Mucosa of rectum (tissue), 2 donors: ENCODE data around the gene GALC.
"Not testable (repeated sequence)": the region's sequence is repeated elsewhere in the genome, so short reads cannot be mapped to it uniquely, and the experiment has no call there.

ENCODE experiments used
- H3K27ac ChIP-seq, 2 donors: one replicate each; pipeline ENCODE4 v1.7.0; 2013; ENCODE audit warnings: inconsistent platforms in 2 of 2, low read depth in 2 of 2, low read length in 2 of 2
- H3K27me3 ChIP-seq, 2 donors: one replicate each; pipeline ENCODE4 v1.7.0; 2013; ENCODE audit warnings: low read length in 2 of 2; ENCODE audit not compliant: control insufficient read depth in 2 of 2, insufficient read depth in 2 of 2
- H3K36me3 ChIP-seq, 2 donors: one replicate each; pipeline ENCODE4 v1.7.0; 2013; ENCODE audit warnings: low read length in 2 of 2; ENCODE audit not compliant: control insufficient read depth in 2 of 2, insufficient read depth in 2 of 2
- H3K4me1 ChIP-seq, 2 donors: one replicate each; pipeline ENCODE4 v1.7.0; 2013; ENCODE audit warnings: low read length in 2 of 2, mild to moderate bottlenecking in 1 of 2; ENCODE audit not compliant: control insufficient read depth in 2 of 2, insufficient read depth in 2 of 2
- H3K4me3 ChIP-seq, 2 donors: one replicate each; pipeline ENCODE4 v1.7.0; 2013; ENCODE audit warnings: low read length in 2 of 2
- H3K9ac ChIP-seq, 2 donors: one replicate each; pipeline ENCODE4 v1.7.0; 2013; ENCODE audit warnings: low read length in 2 of 2, low read depth in 1 of 2, mild to moderate bottlenecking in 1 of 2
- H3K9me3 ChIP-seq, 2 donors: one replicate each; pipeline ENCODE4 v1.7.0; 2013; ENCODE audit warnings: low read length in 2 of 2; ENCODE audit not compliant: control insufficient read depth in 2 of 2
- donor health status: healthy.
- donor health status: Normal muscosa, but diverticular disease.

GALC gene

GRCh38 chr14:88026890-88027289, 33.9 kb upstream of the GALC start:
- Histone ChIP-seq H3K4me3 (no peak overlapping the region), H3K36me3 (no peaks in the 10 kb centered on the region), H3K9me3 (no peaks in the 10 kb centered on the region), H3K27ac (no peak overlapping the region), H3K4me1 (peaks cover 4 to 5% of the 10 kb centered on the region in 2 donors), H3K27me3 (no peaks in the 10 kb centered on the region), H3K9ac (no peak overlapping the region)

- H3K4me1 ChIP-seq, result peaks cover 4 to 5% of the 10 kb centered on the region in 2 donors
- no peak overlapping the region for H3K27ac ChIP-seq
- no peaks in the 10 kb centered on the region for H3K27me3 ChIP-seq
- H3K9me3 ChIP-seq, result no peaks in the 10 kb centered on the region
- no peaks in the 10 kb centered on the region for H3K36me3 ChIP-seq
- H3K9ac ChIP-seq, result no peak overlapping the region
- H3K4me3 ChIP-seq, result no peak overlapping the region
These were observed 32.3 kb upstream of the GALC start for GRCh38 chr14:88025313-88025712.

- H3K36me3 ChIP-seq, H3K27ac ChIP-seq, H3K27me3 ChIP-seq, H3K4me3 ChIP-seq, H3K9ac ChIP-seq, H3K4me1 ChIP-seq, H3K9me3 ChIP-seq: not testable (repeated sequence)
These were observed 31.5 kb upstream of the GALC start for GRCh38 chr14:88024252-88025086.

GRCh38 chr14:88023658-88024187, 30.7 kb upstream of the GALC start:
- Histone ChIP-seq H3K9me3 (no peaks in the 10 kb centered on the region), H3K9ac (no peak overlapping the region), H3K27me3 (no peaks in the 10 kb centered on the region), H3K27ac (no peak overlapping the region), H3K36me3 (no peaks in the 10 kb centered on the region), H3K4me1 (peaks cover 4 to 5% of the 10 kb centered on the region in 2 donors), H3K4me3 (no peak overlapping the region)

- Histone ChIP-seq H3K27ac (no peak overlapping the region), H3K4me3 (no peak overlapping the region), H3K27me3 (no peaks in the 10 kb centered on the region), H3K9me3 (no peaks in the 10 kb centered on the region), H3K36me3 (no peaks in the 10 kb centered on the region), H3K4me1 (no peaks in the 10 kb centered on the region), H3K9ac (no peak overlapping the region)
These were observed 24.6 kb upstream of the GALC start for GRCh38 chr14:88017535-88017934.

- Histone ChIP-seq H3K36me3 (no peaks in the 10 kb centered on the region), H3K27ac (no peak overlapping the region), H3K9ac (no peak overlapping the region), H3K9me3 (no peaks in the 10 kb centered on the region), H3K4me3 (no peak overlapping the region), H3K27me3 (no peaks in the 10 kb centered on the region), H3K4me1 (no peaks in the 10 kb centered on the region)
These were observed 23.8 kb upstream of the GALC start for GRCh38 chr14:88016768-88017167.

- no peaks in the 10 kb centered on the region for H3K36me3 ChIP-seq
- H3K27me3 ChIP-seq, result no peaks in the 10 kb centered on the region
- no peaks in the 10 kb centered on the region for H3K9me3 ChIP-seq
- H3K27ac ChIP-seq, result no peak overlapping the region
- no peak overlapping the region for H3K4me3 ChIP-seq
- H3K4me1 ChIP-seq, result no peaks in the 10 kb centered on the region
- H3K9ac ChIP-seq, result no peak overlapping the region
These were observed 20.9 kb upstream of the GALC start for GRCh38 chr14:88013750-88014349.

GRCh38 chr14:88012495-88012894, 19.5 kb upstream of the GALC start:
- no peaks in the 10 kb centered on the region for H3K27me3 ChIP-seq
- H3K4me1 ChIP-seq, result peaks cover 0 to 2% of the 10 kb centered on the region in 2 donors
- H3K9ac ChIP-seq, result no peak overlapping the region
- H3K36me3 ChIP-seq, result no peaks in the 10 kb centered on the region
- H3K4me3 ChIP-seq, result no peak overlapping the region
- H3K27ac ChIP-seq, result no peak overlapping the region
- H3K9me3 ChIP-seq, result no peaks in the 10 kb centered on the region

- no peak overlapping the region for H3K9ac ChIP-seq
- no peaks in the 10 kb centered on the region for H3K27me3 ChIP-seq
- H3K4me1 ChIP-seq, result peaks cover 0 to 2% of the 10 kb centered on the region in 2 donors
- no peak overlapping the region for H3K4me3 ChIP-seq
- H3K36me3 ChIP-seq, result no peaks in the 10 kb centered on the region
- H3K9me3 ChIP-seq, result no peaks in the 10 kb centered on the region
- H3K27ac ChIP-seq, result no peak overlapping the region
These were observed 17.3 kb upstream of the GALC start for GRCh38 chr14:88010331-88010730.

GRCh38 chr14:88009486-88009885, 16.5 kb upstream of the GALC start:
- no peak overlapping the region for H3K27ac ChIP-seq
- no peaks in the 10 kb centered on the region for H3K36me3 ChIP-seq
- no peak overlapping the region for H3K4me3 ChIP-seq
- peaks cover 0 to 2% of the 10 kb centered on the region in 2 donors for H3K4me1 ChIP-seq
- H3K9me3 ChIP-seq, result no peaks in the 10 kb centered on the region
- no peak overlapping the region for H3K9ac ChIP-seq
- H3K27me3 ChIP-seq, result no peaks in the 10 kb centered on the region
